PC-3 (cell line): ENCODE measurements around the gene LRP2. TPM values are rescaled to one million over a fixed set of nuclear protein-coding genes. Genes with fewer than 3 reads are reported as not detected.
A peak's percentile ranks its signal among the peaks of the same experiment; 100 is the strongest.

Source experiments
- ATAC-seq: fragments of 200-7000 bp; cut with Tn5 transposase; 2 replicates; pipeline ENCODE4 v1.9.1; 2020; ENCODE audit warnings: mild to moderate bottlenecking, moderate library complexity
- BruUV-seq: library from RNA; stranded (reverse); fragments of 400-500 nt; replicated peaks from 2 replicates; lab custom pipeline; 2021; lab: Mats Ljungman, UMichigan
- CTCF ChIA-PET: fragments of 300-600 bp; sonication (Branson Sonifier 250); formaldehyde crosslinking; loops from one replicate; lab custom pipeline; 2022; ENCODE audit warnings: antibody characterized with exemption; lab: Charles Lee
- POLR2A ChIA-PET: fragments of 300-600 bp; sonication (Branson Sonifier 250); formaldehyde crosslinking; loops from one replicate; lab custom pipeline; 2022; ENCODE audit warnings: antibody characterized with exemption; ENCODE audit not compliant: unreplicated experiment; lab: Charles Lee
- DNase-seq: peaks from one replicate; pipeline ENCODE4 v3.0.0-alpha.2; 2015
- H2AFZ ChIP-seq: fragments of 300-600 bp; sonication (generic); 2 replicates; pipeline ENCODE4 v1.6.0; 2016; ENCODE audit warnings: antibody characterized with exemption, low read length
- H3F3A ChIP-seq: fragments of 300-600 bp; sonication (generic); one replicate; pipeline ENCODE4 v1.6.0; 2017; ENCODE audit warnings: antibody characterized with exemption, low read length, control low read depth, mild to moderate bottlenecking; ENCODE audit not compliant: unreplicated experiment
- H3K27ac ChIP-seq: fragments of 300-600 bp; sonication (generic); 2 replicates; pipeline ENCODE4 v1.5.1; 2016; ENCODE audit warnings: mild to moderate bottlenecking, low read length
- H3K27me3 ChIP-seq: fragments of 300-600 bp; sonication (generic); 2 replicates; pipeline ENCODE4 v1.6.1; 2016; ENCODE audit warnings: low read length, mixed read lengths
- H3K36me3 ChIP-seq: fragments of 300-600 bp; sonication (generic); 2 replicates; pipeline ENCODE4 v1.6.1; 2016; ENCODE audit warnings: low read depth, mixed run types, low read length, mixed read lengths
- H3K4me1 ChIP-seq: fragments of 300-600 bp; sonication (generic); 2 replicates; pipeline ENCODE4 v1.5.1; 2016; ENCODE audit warnings: low read length; ENCODE audit not compliant: insufficient read depth
- H3K4me2 ChIP-seq: fragments of 300-600 bp; sonication (generic); 2 replicates; pipeline ENCODE4 v1.6.0; 2016; ENCODE audit warnings: low read length
- H3K4me3 ChIP-seq: fragments of 300-600 bp; sonication (generic); 2 replicates; pipeline ENCODE4 v1.5.1; 2016; ENCODE audit warnings: mild to moderate bottlenecking, low read length, mixed read lengths
- H3K79me2 ChIP-seq: fragments of 300-600 bp; sonication (generic); 2 replicates; pipeline ENCODE4 v1.6.1; 2017; ENCODE audit warnings: low read length, mixed read lengths
- H3K9ac ChIP-seq: fragments of 300-600 bp; sonication (generic); 2 replicates; pipeline ENCODE4 v1.6.0; 2016; ENCODE audit warnings: mild to moderate bottlenecking, low read length
- H3K9me2 ChIP-seq: fragments of 300-600 bp; sonication (generic); replicated peaks from 2 replicates; pipeline ENCODE4 v1.6.1; 2016; ENCODE audit warnings: mixed run types, low read length, mixed read lengths
- H3K9me3 ChIP-seq: fragments of 300-600 bp; sonication (generic); 2 replicates; pipeline ENCODE4 v1.6.1; 2016; ENCODE audit warnings: low read length, mixed read lengths
- H4K20me1 ChIP-seq: fragments of 300-600 bp; sonication (generic); 2 replicates; pipeline ENCODE4 v1.6.1; 2016; ENCODE audit warnings: low read length, mixed read lengths
- CTCF ChIP-seq: fragments of 300-600 bp; sonication (generic); conservative IDR thresholded peaks from 2 replicates; pipeline ENCODE4 v1.5.1; 2017; ENCODE audit warnings: antibody characterized with exemption, low read depth, mild to moderate bottlenecking, low read length
- EZH2 ChIP-seq: fragments of 300-600 bp; sonication (generic); IDR thresholded peaks from one replicate; pipeline ENCODE4 v1.6.1; 2017; ENCODE audit warnings: antibody characterized with exemption, mild to moderate bottlenecking, low read length; ENCODE audit not compliant: unreplicated experiment
- EZH2phosphoT487 ChIP-seq: fragments of 300-600 bp; sonication (generic); IDR thresholded peaks from 2 replicates; pipeline ENCODE4 v1.6.1; 2018; ENCODE audit warnings: mild to moderate bottlenecking, antibody characterized with exemption, low read length, borderline replicate concordance
- intact Hi-C: fragments of 100-400 bp; cut with micrococcal nuclease; formaldehyde crosslinking; loops from 2 replicates; pipeline ENCODE4 v1.9.0; 2023
- total RNA-seq: library from RNA; depleted of rRNA; stranded (reverse); fragments of >200 nt; gene quantifications from 2 replicates; pipeline ENCODE4 v1.2.3, GENCODE V29; 2014

Gene LRP2
- total RNA-seq, 1 experiment from 2014 or later: not detected

- no peak overlapping the region for H2AFZ ChIP-seq
- no peaks in the 10 kb centered on the region for H3K9me3 ChIP-seq
- H3K36me3 ChIP-seq: no peaks in the 10 kb centered on the region
- H3K27me3 ChIP-seq: peaks cover 28% of the 10 kb centered on the region
- DNase-seq (no peak), ATAC-seq (no peak)
- H4K20me1 ChIP-seq: no peaks in the 10 kb centered on the region
- no peaks in the 10 kb centered on the region for H3F3A ChIP-seq
- H3K4me2 ChIP-seq: no peak overlapping the region
- POLR2A ChIA-PET: no interaction called here
- H3K9ac ChIP-seq: no peak overlapping the region
- CTCF ChIA-PET: no interaction called here
- no peaks in the 10 kb centered on the region for H3K79me2 ChIP-seq
- H3K4me3 ChIP-seq: no peak overlapping the region
- H3K4me1 ChIP-seq: no peaks in the 10 kb centered on the region
- TF ChIP-seq CTCF (no peak), EZH2phosphoT487 (no peak)
- no peak overlapping the region for H3K27ac ChIP-seq
- BruUV-seq: no TSS peak
- intact Hi-C loops: no loop called here
- no peaks in the 10 kb centered on the region for H3K9me2 ChIP-seq
Measured at GRCh38 chr2:169162613-169163012, 199.7 kb downstream of the LRP2 start.

GRCh38 chr2:169160926-169161481 is 201.3 kb downstream of the LRP2 start:
- no peak overlapping the region for H3K9ac ChIP-seq
- no peaks in the 10 kb centered on the region for H3K79me2 ChIP-seq
- H3K27ac ChIP-seq: no peak overlapping the region
- H3K36me3 ChIP-seq: no peaks in the 10 kb centered on the region
- intact Hi-C loops: no loop called here
- DNase-seq (peak; percentile 8), ATAC-seq (no peak)
- H4K20me1 ChIP-seq: no peaks in the 10 kb centered on the region
- no TSS peak for BruUV-seq
- H3K4me2 ChIP-seq: no peak overlapping the region
- TF ChIP-seq CTCF (no peak), EZH2 (no peak), EZH2phosphoT487 (no peak)
- H3K4me3 ChIP-seq: no peak overlapping the region
- H3K4me1 ChIP-seq: no peaks in the 10 kb centered on the region
- ChIA-PET POLR2A (no interaction called here), CTCF (no interaction called here)
- no peak overlapping the region for H2AFZ ChIP-seq
- no peaks in the 10 kb centered on the region for H3F3A ChIP-seq
- peaks cover 24% of the 10 kb centered on the region for H3K27me3 ChIP-seq
- H3K9me2 ChIP-seq: no peaks in the 10 kb centered on the region
- H3K9me3 ChIP-seq: no peaks in the 10 kb centered on the region

- H4K20me1 ChIP-seq: no peaks in the 10 kb centered on the region
- no peaks in the 10 kb centered on the region for H3K79me2 ChIP-seq
- ATAC-seq: no peak
- H2AFZ ChIP-seq: no peak overlapping the region
- H3K27me3 ChIP-seq: peaks cover 12% of the 10 kb centered on the region; the same call in 1 of the 2 replicates
- H3K4me3 ChIP-seq: no peak overlapping the region
- no peaks in the 10 kb centered on the region for H3K4me1 ChIP-seq
- no TSS peak for BruUV-seq
- DNase-seq: no peak
- CTCF ChIA-PET: no interaction called here
- POLR2A ChIA-PET: no interaction called here
- no peaks in the 10 kb centered on the region for H3K36me3 ChIP-seq
- TF ChIP-seq EZH2: no peak
- no peak for TF ChIP-seq EZH2phosphoT487
- no peak for TF ChIP-seq CTCF
- H3K9ac ChIP-seq: no peak overlapping the region
- H3K27ac ChIP-seq: no peak overlapping the region
- intact Hi-C loops: no loop called here
- H3F3A ChIP-seq: no peaks in the 10 kb centered on the region
- H3K9me3 ChIP-seq: no peaks in the 10 kb centered on the region
- no peaks in the 10 kb centered on the region for H3K9me2 ChIP-seq
- H3K4me2 ChIP-seq: no peak overlapping the region
Measured at GRCh38 chr2:169159686-169160085, 202.6 kb downstream of the LRP2 start.
